Measurements from ENCODE around the gene WNT7B. TPM values are rescaled to one million over a fixed set of nuclear protein-coding genes. Genes with fewer than 3 reads are reported as not detected.

The WNT7B gene
- total and polyA plus RNA-seq, 10 donors = not detected

GRCh38 chr22:45969801-45970470, 7.0 kb downstream of the WNT7B start:
- Histone ChIP-seq H3K27me3 (replicated peaks in 1 of 7) (peaks cover 0 to 100% (median 88%) of the 10 kb centered on the region in 7 donors), H3K9me3 (no peaks in the 10 kb centered on the region), H3K27ac (no peak overlapping the region), H3K4me1 (peaks cover 14 to 36% (median 20%) of the 10 kb centered on the region in 6 donors), H3K36me3 (no peaks in the 10 kb centered on the region), H3K4me3 (no peak overlapping the region)
- TF ChIP-seq POLR2A (IDR thresholded peaks at IDR 0.05) = no peak
- TF ChIP-seq POLR2AphosphoS5 (IDR thresholded peaks at IDR 0.05) = no peak
- no peak for TF ChIP-seq CTCF (IDR thresholded peaks at IDR 0.05 in 8 of 11, conservative IDR thresholded peaks at IDR 0.05 in 3 of 11)
- DNase-seq = no peak
- 30 to 45% (median 36%) methylated on average over 16 to 21 of the region's 21 CpGs for WGBS, 5 donors
- intact Hi-C loops (cut with DNase I; ENCODE audit: low total_unique reads) = no loop called here

- Histone ChIP-seq H3K27me3 (replicated peaks in 1 of 7) (peaks cover 0 to 100% (median 83%) of the 10 kb centered on the region in 7 donors), H3K4me1 (peaks cover 14 to 30% (median 19%) of the 10 kb centered on the region in 6 donors), H3K36me3 (no peaks in the 10 kb centered on the region), H3K4me3 (no peak overlapping the region), H3K27ac (no peak overlapping the region), H3K9me3 (no peaks in the 10 kb centered on the region)
- 59 to 76% (median 65%) methylated on average over 1 to 11 of the region's 11 CpGs for WGBS, 5 donors
- no peak for DNase-seq
- TF ChIP-seq CTCF (IDR thresholded peaks at IDR 0.05 in 8 of 11, conservative IDR thresholded peaks at IDR 0.05 in 3 of 11) (no peak), POLR2A (IDR thresholded peaks at IDR 0.05) (no peak), POLR2AphosphoS5 (IDR thresholded peaks at IDR 0.05) (no peak)
- intact Hi-C loops (cut with DNase I; ENCODE audit: low total_unique reads) = no loop called here
Measured at GRCh38 chr22:45969414-45969799, 7.6 kb downstream of the WNT7B start.

- Histone ChIP-seq H3K27ac (no peak overlapping the region), H3K4me3 (no peak overlapping the region), H3K36me3 (no peaks in the 10 kb centered on the region), H3K4me1 (peaks cover 14 to 27% (median 19%) of the 10 kb centered on the region in 6 donors), H3K27me3 (replicated peaks in 1 of 7) (peaks cover 0 to 100% (median 78%) of the 10 kb centered on the region in 7 donors), H3K9me3 (no peaks in the 10 kb centered on the region)
- no peak for DNase-seq
- TF ChIP-seq CTCF (IDR thresholded peaks at IDR 0.05 in 8 of 11, conservative IDR thresholded peaks at IDR 0.05 in 3 of 11) (no peak), POLR2A (IDR thresholded peaks at IDR 0.05) (no peak), POLR2AphosphoS5 (IDR thresholded peaks at IDR 0.05) (no peak)
- intact Hi-C loops (cut with DNase I; ENCODE audit: low total_unique reads) = no loop called here
- WGBS, 5 donors = 52 to 73% (median 64%) methylated on average over 3 to 21 of the region's 21 CpGs
Measured at GRCh38 chr22:45968751-45969413, 8.1 kb downstream of the WNT7B start.

- TF ChIP-seq POLR2A (IDR thresholded peaks at IDR 0.05) (no peak), POLR2AphosphoS5 (IDR thresholded peaks at IDR 0.05) (no peak), CTCF (IDR thresholded peaks at IDR 0.05 in 8 of 11, conservative IDR thresholded peaks at IDR 0.05 in 3 of 11) (no peak)
- H3K27me3 ChIP-seq (replicated peaks in 1 of 7) = peaks cover 0 to 98% (median 70%) of the 10 kb centered on the region in 7 donors
- 88 to 93% (median 90%) methylated on average over 9 to 10 of the region's 10 CpGs for WGBS, 5 donors
- H3K36me3 ChIP-seq = no peaks in the 10 kb centered on the region
- intact Hi-C loops (cut with DNase I; ENCODE audit: low total_unique reads) = no loop called here
- no peak for DNase-seq
- H3K27ac ChIP-seq = no peak overlapping the region
- no peaks in the 10 kb centered on the region for H3K9me3 ChIP-seq
- H3K4me1 ChIP-seq = peaks cover 14 to 27% (median 19%) of the 10 kb centered on the region in 6 donors
- H3K4me3 ChIP-seq = no peak overlapping the region
Measured at GRCh38 chr22:45968003-45968650, 8.8 kb downstream of the WNT7B start.

Data from spleen (tissue), 11 donors.